Activated CD4-positive, alpha-beta T cell treated with anti-CD3 and anti-CD28 coated beads for 36 hours (primary cell): ENCODE measurements around the gene SLC6A6. TPM values are rescaled to one million over a fixed set of nuclear protein-coding genes. Genes with fewer than 3 reads are reported as not detected.

Experiments
- ATAC-seq: fragments of 200-7000 bp; cut with Tn5 transposase; one replicate; pipeline ENCODE4 v1.10.0; 2021; ENCODE audit warnings: mild to moderate bottlenecking, moderate library complexity
- CTCF ChIA-PET: fragments of 350-600 bp; sonication (Branson Sonifier 250); formaldehyde crosslinking; loops from one replicate; lab custom pipeline; 2021; ENCODE audit warnings: antibody characterized with exemption; lab: Charles Lee
- POLR2A ChIA-PET: fragments of 350-600 bp; sonication (Branson Sonifier 250); formaldehyde crosslinking; loops from one replicate; lab custom pipeline; 2021; ENCODE audit warnings: antibody characterized with exemption, inconsistent platforms; lab: Charles Lee
- DNase-seq: peaks from one replicate; pipeline ENCODE4 v3.0.0-alpha.2; 2020
- H3K27ac Mint-ChIP-seq: one replicate; pipeline ENCODE4 v1.8.0; 2021; ENCODE audit warnings: mixed read lengths
- H3K27me3 Mint-ChIP-seq: one replicate; pipeline ENCODE4 v1.8.0; 2021; ENCODE audit warnings: mixed read lengths
- H3K36me3 Mint-ChIP-seq: one replicate; pipeline ENCODE4 v1.8.0; 2021; ENCODE audit warnings: low read depth, mixed read lengths
- H3K4me1 Mint-ChIP-seq: one replicate; pipeline ENCODE4 v1.8.0; 2021; ENCODE audit warnings: mixed read lengths
- H3K4me3 Mint-ChIP-seq: one replicate; pipeline ENCODE4 v1.8.0; 2021; ENCODE audit warnings: mild to moderate bottlenecking, moderate library complexity, mixed read lengths
- H3K9me3 Mint-ChIP-seq: one replicate; pipeline ENCODE4 v1.8.0; 2021; ENCODE audit warnings: low read depth, mixed read lengths
- intact Hi-C, 2 experiments: fragments of 100-400 bp; cut with DNase I in 1 of 2; cut with micrococcal nuclease in 1 of 2; formaldehyde crosslinking; loops; one replicate each; pipeline versions ENCODE4 v1.14.2 to v1.15.1; 2022 to 2024; cut with DNase I, micrococcal nuclease
- total RNA-seq, 2 experiments: library from RNA; stranded (reverse); gene quantifications; one replicate each; pipeline ENCODE4 v1.2.3, GENCODE V29; 2021

SLC6A6 gene
- total RNA-seq, 2 experiments from 2014 or later = 51.7 to 54.2 TPM

DNA sequence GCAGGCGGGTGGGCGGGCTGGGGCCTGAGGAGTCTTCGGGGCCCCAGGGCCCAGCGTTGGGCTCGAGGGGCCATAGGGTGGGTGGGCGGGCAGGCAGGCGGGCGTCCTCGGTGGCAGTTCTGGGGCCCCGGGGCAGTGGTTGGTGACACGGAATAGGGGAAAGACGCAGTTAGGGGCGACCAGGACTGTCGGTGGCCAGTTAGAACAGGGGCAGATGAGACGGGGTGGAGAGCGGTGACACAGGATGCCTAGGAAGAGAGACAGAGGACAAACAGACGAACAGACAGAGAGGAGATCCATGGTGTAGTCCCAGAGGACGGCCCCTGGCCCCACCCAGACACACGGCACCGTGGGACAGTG is 101.3 kb downstream of the SLC6A6 start:
- CTCF ChIA-PET = no interaction called here
- Mint-ChIP-seq H3K9me3 (peaks cover 10% of the 10 kb centered on the region), H3K27me3 (peaks cover 9% of the 10 kb centered on the region), H3K4me3 (no peak overlapping the region), H3K4me1 (peaks cover under 1% of the 10 kb centered on the region), H3K36me3 (no peaks in the 10 kb centered on the region), H3K27ac (no peak overlapping the region)
- ATAC-seq (no peak), DNase-seq (no peak)
- intact Hi-C loops = no loop called here
- POLR2A ChIA-PET = no interaction called here

GRCh38 chr3:14505001-14505802 is 102.8 kb downstream of the SLC6A6 start:
- no peak overlapping the region for H3K27ac Mint-ChIP-seq
- DNase-seq (no peak), ATAC-seq (no peak)
- no peak overlapping the region for H3K4me3 Mint-ChIP-seq
- H3K4me1 Mint-ChIP-seq = peaks cover 2% of the 10 kb centered on the region
- POLR2A ChIA-PET = no interaction called here
- peaks cover 5% of the 10 kb centered on the region for H3K27me3 Mint-ChIP-seq
- intact Hi-C loops = loop anchor here in 1 of 2 experiments (5.0 kb wide), 1 partner anchor 417 kb away; no protein-coding TSS in a partner anchor
- CTCF ChIA-PET = interaction anchor here (0.6 to 1.5 kb wide), 3 partner anchors 44 to 963 kb away, joined by 3 to 4 read pairs (median 4); no protein-coding TSS in a partner anchor
- H3K9me3 Mint-ChIP-seq = peaks cover 8% of the 10 kb centered on the region
- no peaks in the 10 kb centered on the region for H3K36me3 Mint-ChIP-seq

- H3K27ac Mint-ChIP-seq = no peak overlapping the region
- H3K4me1 Mint-ChIP-seq = peaks cover 2% of the 10 kb centered on the region
- DNase-seq (no peak), ATAC-seq (no peak)
- H3K27me3 Mint-ChIP-seq = peaks cover 4% of the 10 kb centered on the region
- POLR2A ChIA-PET = no interaction called here
- intact Hi-C loops = loop anchor here in 1 of 2 experiments (5.0 kb wide), 1 partner anchor 416 kb away; no protein-coding TSS in a partner anchor
- CTCF ChIA-PET = interaction anchor here (0.8 to 1.5 kb wide), 2 partner anchors 44 to 415 kb away, joined by 3 to 4 read pairs; no protein-coding TSS in a partner anchor
- H3K4me3 Mint-ChIP-seq = no peak overlapping the region
- H3K36me3 Mint-ChIP-seq = no peaks in the 10 kb centered on the region
- peaks cover 8% of the 10 kb centered on the region for H3K9me3 Mint-ChIP-seq
These were observed 103.5 kb downstream of the SLC6A6 start for GRCh38 chr3:14505803-14506500.

- intact Hi-C loops = loop anchor here in 1 of 2 experiments (5.0 kb wide), 1 partner anchor 416 kb away; no protein-coding TSS in a partner anchor
- H3K27me3 Mint-ChIP-seq = peaks cover 4% of the 10 kb centered on the region
- no peak for DNase-seq
- peaks cover 8% of the 10 kb centered on the region for H3K9me3 Mint-ChIP-seq
- no peaks in the 10 kb centered on the region for H3K36me3 Mint-ChIP-seq
- ChIA-PET CTCF (interaction anchor here (1.5 kb wide), 1 partner anchor 414 kb away, joined by 3 read pairs; no protein-coding TSS in a partner anchor), POLR2A (interaction anchor here (0.6 kb wide), 1 partner anchor 34 kb away, joined by 4 read pairs; no protein-coding TSS in a partner anchor)
- H3K27ac Mint-ChIP-seq = no peak overlapping the region
- H3K4me3 Mint-ChIP-seq = no peak overlapping the region
- H3K4me1 Mint-ChIP-seq = peaks cover 2% of the 10 kb centered on the region
- no peak for ATAC-seq
These were observed 104.4 kb downstream of the SLC6A6 start for GRCh38 chr3:14506626-14507304.

DNA sequence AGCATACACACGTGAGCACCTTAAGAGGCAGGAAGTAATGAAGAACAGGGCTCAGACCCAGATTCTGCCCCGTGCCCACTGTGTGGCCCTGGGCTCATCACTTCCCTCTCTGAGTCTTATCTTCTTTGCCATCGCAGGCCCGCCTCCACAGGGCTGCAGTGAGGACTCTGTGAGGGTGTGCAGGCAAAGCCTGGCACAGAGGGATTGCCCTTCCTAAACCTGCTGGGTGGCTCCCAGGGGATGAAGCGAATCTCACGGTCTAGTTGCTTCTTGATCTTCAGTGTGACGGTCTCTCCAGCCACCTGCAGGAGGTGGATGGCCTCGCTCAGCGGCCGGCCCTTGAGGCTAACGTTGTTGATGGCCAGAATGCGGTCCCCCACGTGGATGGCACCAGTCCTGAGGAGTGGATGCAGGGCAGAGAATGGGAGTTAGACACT is 104.9 kb downstream of the SLC6A6 start:
- CTCF ChIA-PET = no interaction called here
- peaks cover 2% of the 10 kb centered on the region for H3K4me1 Mint-ChIP-seq
- H3K4me3 Mint-ChIP-seq = no peak overlapping the region
- H3K9me3 Mint-ChIP-seq = peaks cover 8% of the 10 kb centered on the region
- no peak for ATAC-seq
- no peak for DNase-seq
- POLR2A ChIA-PET = interaction anchor here (0.6 kb wide), 1 partner anchor 33 kb away, joined by 4 read pairs; no protein-coding TSS in a partner anchor
- intact Hi-C loops = loop anchor here in 1 of 2 experiments (5.0 kb wide), 1 partner anchor 415 kb away; no protein-coding TSS in a partner anchor
- H3K27me3 Mint-ChIP-seq = peaks cover 4% of the 10 kb centered on the region
- H3K27ac Mint-ChIP-seq = no peak overlapping the region
- no peaks in the 10 kb centered on the region for H3K36me3 Mint-ChIP-seq

DNA sequence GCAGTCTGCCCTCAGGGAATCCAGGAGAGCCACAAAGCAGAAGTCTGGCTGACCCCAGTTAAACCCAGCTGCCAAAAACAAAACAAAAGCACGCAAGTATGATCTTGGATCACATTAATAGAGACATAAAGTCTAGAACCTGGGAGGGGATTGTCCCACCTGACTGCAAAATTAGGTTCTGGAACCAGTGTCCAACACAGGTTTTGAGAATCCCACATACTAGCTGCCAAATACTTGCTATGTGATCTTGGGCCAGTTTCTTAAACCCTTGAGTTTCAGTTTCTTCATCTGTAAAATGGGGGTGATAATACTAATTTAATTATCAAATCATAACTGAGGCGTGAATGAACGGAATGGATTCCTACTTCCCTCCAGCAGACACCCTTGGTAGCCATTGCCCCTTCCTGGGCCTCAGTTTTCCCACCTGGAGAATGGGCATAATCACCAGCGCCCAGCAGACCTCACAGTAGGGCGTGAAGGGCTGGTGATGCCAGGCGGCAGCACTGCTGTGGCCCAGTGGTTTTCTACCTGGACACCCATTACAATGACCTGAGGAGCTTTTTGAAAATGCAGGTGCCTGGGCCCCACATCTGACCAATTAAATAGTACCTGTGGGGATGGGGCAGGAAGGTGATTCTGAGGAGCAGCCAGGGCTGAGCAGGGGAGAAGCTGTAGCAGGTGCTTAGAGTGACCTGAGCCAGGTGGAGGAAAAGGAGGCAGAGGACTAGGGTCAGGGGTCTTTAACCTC is 105.5 kb downstream of the SLC6A6 start:
- H3K27ac Mint-ChIP-seq = no peak overlapping the region
- H3K4me3 Mint-ChIP-seq = no peak overlapping the region
- CTCF ChIA-PET = interaction anchor here (0.6 to 1.8 kb wide), 10 partner anchors 10 to 413 kb away, joined by 3 to 7 read pairs (median 3); no protein-coding TSS in a partner anchor
- POLR2A ChIA-PET = no interaction called here
- ATAC-seq (no peak), DNase-seq (no peak)
- peaks cover 4% of the 10 kb centered on the region for H3K27me3 Mint-ChIP-seq
- peaks cover 5% of the 10 kb centered on the region for H3K9me3 Mint-ChIP-seq
- intact Hi-C loops = loop anchor here in 1 of 2 experiments (2.0 to 5.0 kb wide), 2 partner anchors 41 to 414 kb away; no protein-coding TSS in a partner anchor
- H3K4me1 Mint-ChIP-seq = peaks cover 2% of the 10 kb centered on the region
- H3K36me3 Mint-ChIP-seq = no peaks in the 10 kb centered on the region

- no peak for ATAC-seq
- peaks cover 4% of the 10 kb centered on the region for H3K27me3 Mint-ChIP-seq
- intact Hi-C loops = loop anchor here in 1 of 2 experiments (2.0 to 5.0 kb wide), 2 partner anchors 40 to 414 kb away; no protein-coding TSS in a partner anchor
These were observed 106.1 kb downstream of the SLC6A6 start for GRCh38 chr3:14508505-14508819.

GRCh38 chr3:14508966-14509795 is 106.8 kb downstream of the SLC6A6 start:
- no peak overlapping the region for H3K27ac Mint-ChIP-seq
- H3K4me1 Mint-ChIP-seq = peaks cover 2% of the 10 kb centered on the region
- no peaks in the 10 kb centered on the region for H3K36me3 Mint-ChIP-seq
- peak; percentile 91 for ATAC-seq
- DNase-seq = peak; percentile 87
- intact Hi-C loops = loop anchor here (1.0 to 5.0 kb wide), 5 partner anchors 39 to 413 kb away; no protein-coding TSS in a partner anchor
- POLR2A ChIA-PET = no interaction called here
- CTCF ChIA-PET = interaction anchor here (0.6 to 1.8 kb wide), 10 partner anchors 10 to 341 kb away, joined by 3 to 7 read pairs (median 3); no protein-coding TSS in a partner anchor
- no peaks in the 10 kb centered on the region for H3K9me3 Mint-ChIP-seq
- no peak overlapping the region for H3K4me3 Mint-ChIP-seq
- H3K27me3 Mint-ChIP-seq = peaks cover 4% of the 10 kb centered on the region

More at GRCh38 chr3:14508505-14508819, 106.1 kb downstream of the SLC6A6 start:
- peaks cover 2% of the 10 kb centered on the region for H3K4me1 Mint-ChIP-seq
- H3K27ac Mint-ChIP-seq = no peak overlapping the region
- H3K36me3 Mint-ChIP-seq = no peaks in the 10 kb centered on the region
- H3K9me3 Mint-ChIP-seq = peaks cover under 1% of the 10 kb centered on the region
- POLR2A ChIA-PET = no interaction called here
- DNase-seq = no peak
- H3K4me3 Mint-ChIP-seq = no peak overlapping the region
- CTCF ChIA-PET = interaction anchor here (0.6 to 1.8 kb wide), 11 partner anchors 10 to 413 kb away, joined by 3 to 7 read pairs (median 3); no protein-coding TSS in a partner anchor

DNA sequence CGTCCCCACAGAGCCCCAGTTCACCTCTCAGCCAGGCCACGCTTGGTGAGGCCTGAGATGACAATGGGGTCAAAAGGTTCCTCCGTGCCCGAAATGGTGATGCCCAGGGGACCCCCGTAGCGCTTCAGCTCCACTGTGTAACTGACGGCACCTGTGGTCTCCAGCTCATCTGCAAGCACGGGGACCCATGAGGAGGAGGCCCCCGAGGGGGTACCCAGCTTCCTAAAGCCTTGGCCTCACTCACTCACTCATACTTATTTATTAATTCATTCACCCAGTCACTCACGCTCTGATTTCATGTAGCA is 107.3 kb downstream of the SLC6A6 start:
- H3K27me3 Mint-ChIP-seq = peaks cover 1% of the 10 kb centered on the region
- ChIA-PET POLR2A (no interaction called here), CTCF (interaction anchor here (0.6 to 1.1 kb wide), 3 partner anchors 12 to 286 kb away, joined by 3 read pairs; no protein-coding TSS in a partner anchor)
- ATAC-seq (no peak), DNase-seq (no peak)
- H3K36me3 Mint-ChIP-seq = no peaks in the 10 kb centered on the region
- H3K9me3 Mint-ChIP-seq = no peaks in the 10 kb centered on the region
- intact Hi-C loops = loop anchor here (1.0 to 5.0 kb wide), 5 partner anchors 39 to 413 kb away; no protein-coding TSS in a partner anchor
- H3K27ac Mint-ChIP-seq = no peak overlapping the region
- H3K4me3 Mint-ChIP-seq = no peak overlapping the region
- peaks cover 2% of the 10 kb centered on the region for H3K4me1 Mint-ChIP-seq
